Ecto neural progenitor cell (in vitro differentiated cells): ENCODE measurements around the gene UBR2.
A peak's percentile ranks its signal among the peaks of the same experiment; 100 is the strongest.

Source experiments
- DNase-seq: peaks from one replicate; pipeline ENCODE4 v3.0.0-alpha.2; 2018; ENCODE audit warnings: low spot score

UBR2 gene

GRCh38 chr6:42563697-42564505 is at the start of gene UBR2:
Gene UBR2 (plus strand): TSS chr6:42564029. CDS start chr6:42564320, 291 bp downstream.
- DNase-seq: peak; percentile 95

- no peak for DNase-seq
These were observed 49.1 kb upstream of the UBR2 start for GRCh38 chr6:42514745-42515144.

- DNase-seq: no peak
These were observed 44.0 kb upstream of the UBR2 start for GRCh38 chr6:42519779-42520178.

- DNase-seq: no peak
These were observed 42.8 kb upstream of the UBR2 start for GRCh38 chr6:42520786-42521607.

GRCh38 chr6:42522036-42522435 is 41.8 kb upstream of the UBR2 start:
- no peak for DNase-seq

GRCh38 chr6:42522942-42523814 is 40.7 kb upstream of the UBR2 start:
- DNase-seq: no peak

- no peak for DNase-seq
These were observed 38.6 kb upstream of the UBR2 start for GRCh38 chr6:42525206-42525605.

GRCh38 chr6:42526616-42527015 is 37.2 kb upstream of the UBR2 start:
- DNase-seq: no peak

- DNase-seq: no peak
These were observed 36.6 kb upstream of the UBR2 start for GRCh38 chr6:42527204-42527603.

GRCh38 chr6:42530296-42530695 is 33.5 kb upstream of the UBR2 start:
- no peak for DNase-seq

- DNase-seq: no peak
These were observed 33.1 kb upstream of the UBR2 start for GRCh38 chr6:42530751-42531150.

- no peak for DNase-seq
These were observed 31.7 kb upstream of the UBR2 start for GRCh38 chr6:42532038-42532669.

GRCh38 chr6:42533794-42534193 is 30.0 kb upstream of the UBR2 start:
- DNase-seq: no peak

- no peak for DNase-seq
These were observed 26.3 kb upstream of the UBR2 start for GRCh38 chr6:42537536-42537935.

GRCh38 chr6:42539135-42539534 is 24.7 kb upstream of the UBR2 start:
- no peak for DNase-seq

- no peak for DNase-seq
These were observed 18.5 kb upstream of the UBR2 start for GRCh38 chr6:42545226-42545773.

- peak; percentile 91 for DNase-seq
These were observed 16.2 kb upstream of the UBR2 start for GRCh38 chr6:42547407-42548329.

- no peak for DNase-seq
These were observed 13.6 kb upstream of the UBR2 start for GRCh38 chr6:42550277-42550676.

GRCh38 chr6:42551217-42551616 is 12.6 kb upstream of the UBR2 start:
- DNase-seq: no peak

- DNase-seq: no peak
These were observed 11.4 kb upstream of the UBR2 start for GRCh38 chr6:42552380-42552779.
